ENCODE measurements around the gene ARID5B. TPM values are rescaled to one million over a fixed set of nuclear protein-coding genes. Genes with fewer than 3 reads are reported as not detected.

Gene ARID5B
- total RNA-seq, 4 donors from 2014 or later: 47.2 to 127 (median 62.8) TPM

GRCh38 chr10:62096256-62096933, 194.9 kb downstream of the ARID5B start:
- DNase-seq (ENCODE audit: low spot score in 2 of 2): no peak
- H3K4me3 ChIP-seq (ENCODE audit: low read depth, poor library complexity, severe bottlenecking): no peak overlapping the region
- WGBS, 2 donors: 58 to 59% methylated on average over 4 of the region's 4 CpGs
- TF ChIP-seq CTCF (IDR thresholded peaks at IDR 0.05): no peak
- no peak for TF ChIP-seq POLR2A (IDR thresholded peaks at IDR 0.05)
- intact Hi-C loops (cut with DNase I; ENCODE audit: low total_unique reads): no loop called here

GRCh38 chr10:62098278-62099121, 197.0 kb downstream of the ARID5B start:
- no peak overlapping the region for H3K4me3 ChIP-seq (ENCODE audit: low read depth, poor library complexity, severe bottlenecking)
- TF ChIP-seq CTCF (IDR thresholded peaks at IDR 0.05) (no peak), POLR2A (IDR thresholded peaks at IDR 0.05) (no peak)
- intact Hi-C loops (cut with DNase I; ENCODE audit: low total_unique reads): no loop called here
- no peak for DNase-seq (ENCODE audit: low spot score in 2 of 2)
- WGBS, 2 donors: 83 to 87% methylated on average over 14 of the region's 14 CpGs

- intact Hi-C loops (cut with DNase I; ENCODE audit: low total_unique reads): no loop called here
- no peak for DNase-seq (ENCODE audit: low spot score in 2 of 2)
- WGBS, 2 donors: 72 to 80% methylated on average over 2 to 3 of the region's 3 CpGs
- TF ChIP-seq POLR2A (IDR thresholded peaks at IDR 0.05) (no peak), CTCF (IDR thresholded peaks at IDR 0.05) (no peak)
- H3K4me3 ChIP-seq (ENCODE audit: low read depth, poor library complexity, severe bottlenecking): no peak overlapping the region
Measured at GRCh38 chr10:62099299-62099698, 197.8 kb downstream of the ARID5B start.

- TF ChIP-seq POLR2A (IDR thresholded peaks at IDR 0.05) (no peak), CTCF (IDR thresholded peaks at IDR 0.05) (no peak)
- H3K4me3 ChIP-seq (ENCODE audit: low read depth, poor library complexity, severe bottlenecking): no peak overlapping the region
- intact Hi-C loops (cut with DNase I; ENCODE audit: low total_unique reads): no loop called here
- 86 to 91% methylated on average over 9 of the region's 9 CpGs for WGBS, 2 donors
- DNase-seq (ENCODE audit: low spot score in 2 of 2): no peak
Measured at GRCh38 chr10:62103857-62104256, 202.4 kb downstream of the ARID5B start.

- no peak for TF ChIP-seq POLR2A (IDR thresholded peaks at IDR 0.05)
- TF ChIP-seq CTCF (IDR thresholded peaks at IDR 0.05): no peak
- no peak overlapping the region for H3K4me3 ChIP-seq (ENCODE audit: low read depth, poor library complexity, severe bottlenecking)
- intact Hi-C loops (cut with DNase I; ENCODE audit: low total_unique reads): no loop called here
- no peak for DNase-seq (ENCODE audit: low spot score in 2 of 2)
Measured at GRCh38 chr10:62106929-62107519, 205.5 kb downstream of the ARID5B start.
